ENCODE measurements around the gene FAM81B. TPM values are rescaled to one million over a fixed set of nuclear protein-coding genes. Genes with fewer than 3 reads are reported as not detected.

Gene FAM81B
- total and polyA plus RNA-seq, 2 donors (not counting 3 experiments of a cell fraction or from before 2014, with no cell fraction given) = not detected

GRCh38 chr5:95392593-95393182, 1.5 kb downstream of the FAM81B start:
- Histone ChIP-seq H3K27me3 (ENCODE audit: control insufficient read depth in 2 of 2, insufficient read depth in 2 of 2, low read length in 2 of 2) (peaks cover 2 to 11% of the 10 kb centered on the region in 2 experiments), H3K79me2 (ENCODE audit: control insufficient read depth, insufficient read depth, low read length) (no peaks in the 10 kb centered on the region), H3K9me1 (replicated peaks; ENCODE audit: control insufficient read depth, extremely low read depth, insufficient read depth, low read length) (no peaks in the 10 kb centered on the region), H3K4me1 (ENCODE audit: control insufficient read depth, extremely low read depth, insufficient read depth, low read length) (peaks cover 6% of the 10 kb centered on the region), H3K36me3 (ENCODE audit: control insufficient read depth in 2 of 2, extremely low read depth in 1 of 2, insufficient read depth in 2 of 2, low read length in 2 of 2) (no peaks in the 10 kb centered on the region), H3K4me3 (replicated peaks in 1 of 3; ENCODE audit: insufficient read depth in 1 of 3, low read depth in 1 of 3, low read length in 3 of 3) (no peak overlapping the region), H4K20me1 (replicated peaks; ENCODE audit: control insufficient read depth, extremely low read depth, insufficient read depth, low read length) (no peaks in the 10 kb centered on the region), H3K9me3 (replicated peaks; ENCODE audit: control insufficient read depth, insufficient read depth, low read length) (no peaks in the 10 kb centered on the region), H2AFZ (ENCODE audit: low read depth, low read length) (no peak overlapping the region), H3K9ac (replicated peaks; ENCODE audit: extremely low read depth, insufficient read depth, low read length) (no peak overlapping the region), H3K27ac (ENCODE audit: insufficient read depth, low read depth, low read length) (no peak overlapping the region), H3K4me2 (ENCODE audit: insufficient read depth, low read length) (peak overlapping the region; percentile 2)
- DNase-seq (ENCODE audit: low read depth, low spot score) (peak; percentile 67), FAIRE-seq (peak; percentile 54)
- no TSS peak for BruUV-seq (replicated peaks)
- POLR2A ChIA-PET = no interaction called here
- TF ChIP-seq JUN (IDR thresholded peaks at IDR 0.05; ENCODE audit: borderline replicate concordance, insufficient read depth, insufficient read length, low read depth) (no peak), EZH2 (IDR thresholded peaks at IDR 0.05; ENCODE audit: borderline replicate concordance, low read depth, low read length, severe bottlenecking) (no peak), POLR2AphosphoS5 (IDR thresholded peaks at IDR 0.05; ENCODE audit: insufficient read depth, low read depth, low read length) (no peak), FOS (IDR thresholded peaks at IDR 0.05; ENCODE audit: borderline replicate concordance, insufficient read depth, low read length) (no peak), MYC (IDR thresholded peaks at IDR 0.05; ENCODE audit: low read depth, low read length) (no peak), GATA2 (IDR thresholded peaks at IDR 0.05; ENCODE audit: insufficient read depth, insufficient read length, low read depth, low read length) (no peak), MAX (IDR thresholded peaks at IDR 0.05; ENCODE audit: insufficient read depth, insufficient read length) (no peak), CTCF (IDR thresholded peaks at IDR 0.05; ENCODE audit: extremely low read depth in 1 of 2, insufficient read depth in 1 of 2, low read depth in 1 of 2, low read length in 2 of 2) (no peak), POLR2A (IDR thresholded peaks at IDR 0.05; ENCODE audit: low read depth, low read length) (no peak)
- CTCF ChIA-PET = interaction anchor here (1.0 to 1.4 kb wide), 4 partner anchors 12 to 107 kb away, joined by 3 to 4 read pairs (median 3); no protein-coding TSS in a partner anchor
- intact Hi-C loops (cut with micrococcal nuclease) (loop anchor here (5.0 kb wide), 1 partner anchor 105 kb away; the partner anchor contains the start of gene MCTP1), dilution Hi-C loops (cut with MboI; ENCODE audit: extremely low pct_ligation_motif_present, low sequenced_read_pairs) (no loop called here)

All from endothelial cell of umbilical vein (primary cell).